ENCODE results near the gene BFSP1.

Gene BFSP1
- total RNA-seq: 0.58 to 1.5 (median 0.88) reads per million in 4 experiments

DNA sequence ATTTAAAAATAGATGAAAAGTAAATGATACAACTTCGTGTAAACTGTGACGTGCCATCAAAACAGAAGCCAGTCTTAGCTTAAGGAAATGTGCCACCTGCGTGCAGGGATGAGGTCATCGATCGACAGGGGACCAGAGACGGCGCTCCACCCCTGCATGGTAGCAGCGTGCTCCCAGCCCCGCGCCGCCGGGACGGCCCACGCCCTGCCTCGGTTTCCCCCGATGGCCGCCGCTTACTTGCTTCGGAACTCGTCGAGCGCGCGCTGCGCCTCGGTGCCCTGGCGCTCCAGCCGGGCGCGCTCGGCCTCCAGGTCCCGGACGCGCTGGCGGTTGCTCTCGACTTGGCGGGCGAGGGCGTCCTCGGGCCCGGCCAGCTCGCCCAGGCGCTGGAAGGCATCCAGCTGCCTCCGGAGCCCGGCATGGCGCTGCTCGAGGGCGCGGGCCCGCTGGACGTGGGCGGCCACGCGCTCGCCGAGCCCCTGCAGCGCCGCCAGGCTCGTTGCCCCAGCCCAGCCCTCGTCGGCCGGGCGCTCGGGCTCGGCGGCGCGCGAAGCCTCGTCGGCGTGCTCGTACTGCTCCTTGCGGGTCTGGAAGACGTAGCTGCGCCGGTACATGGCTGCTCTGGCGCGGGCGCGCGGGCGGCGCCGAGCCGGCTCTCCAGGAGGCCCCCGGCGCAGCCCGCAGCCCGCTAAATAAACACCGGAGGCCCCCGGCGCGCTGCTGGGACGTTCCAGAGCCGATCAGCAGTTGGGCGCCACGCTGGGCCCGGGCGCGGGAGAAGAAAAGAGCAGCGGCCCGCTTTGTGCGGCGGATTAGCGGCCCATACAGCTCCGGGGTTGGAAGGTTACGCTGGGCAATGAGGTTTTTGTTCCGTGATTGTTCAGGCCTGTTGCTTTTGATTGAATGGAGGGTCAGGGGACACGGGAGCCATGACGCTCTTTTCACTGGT is at the start of gene BFSP1:
Gene BFSP1, minus strand, starts transcription at position 664 of the 949 bp plus-strand sequence. Its CDS starts 50 bp downstream, at position 614.
- no peak for DNase-seq

DNA sequence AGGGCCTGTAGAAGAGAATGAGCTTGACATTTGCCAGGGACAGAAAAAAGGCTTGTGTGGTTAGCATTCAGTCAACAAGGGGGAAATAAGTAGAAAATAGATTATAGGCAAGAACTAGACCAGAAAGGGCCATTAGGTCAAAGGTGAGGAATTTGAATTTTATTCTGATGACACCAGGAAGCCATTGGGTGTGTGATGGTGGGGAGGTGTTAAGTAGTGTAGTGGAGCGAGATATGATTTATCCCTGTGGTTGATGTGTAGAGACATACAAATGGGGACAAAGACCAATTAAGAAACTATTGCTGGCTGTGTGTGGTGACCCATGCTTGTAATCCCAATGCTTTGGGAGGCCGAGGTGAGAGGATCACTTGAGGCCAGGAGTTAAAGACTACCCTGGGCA is 49.7 kb upstream of the BFSP1 start:
- no peak for DNase-seq

DNA sequence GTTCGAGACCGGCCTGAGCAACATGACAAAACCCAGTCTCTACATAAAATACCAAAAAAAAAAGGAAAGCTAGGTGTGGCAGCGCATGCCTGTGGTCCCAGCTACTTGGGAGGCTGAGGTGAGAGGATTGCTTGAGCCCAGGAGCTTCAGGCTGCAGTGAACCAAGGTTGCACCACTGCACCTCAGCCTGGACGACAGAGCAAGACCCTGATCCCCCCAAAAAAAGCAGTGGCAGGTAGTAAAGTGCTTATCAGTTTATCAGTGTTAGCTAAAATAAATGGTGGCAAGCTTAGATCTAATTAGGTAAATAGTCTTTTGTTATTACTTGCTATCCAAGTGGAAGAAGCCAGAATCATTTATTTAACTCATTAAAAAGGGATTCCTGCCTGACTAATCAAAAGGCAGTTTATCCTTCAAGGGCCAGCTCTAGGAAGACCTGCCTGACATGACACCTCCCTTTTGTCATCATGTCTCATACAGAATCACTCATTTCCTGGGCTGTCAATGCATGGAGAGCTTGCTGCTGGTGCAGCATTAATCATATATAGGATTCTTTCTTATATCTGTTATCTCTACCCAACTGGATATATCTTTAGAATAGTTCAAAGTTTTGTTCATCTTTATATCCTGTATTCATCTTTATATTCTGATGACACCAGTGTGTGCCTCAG is 48.3 kb upstream of the BFSP1 start:
- DNase-seq: no peak

DNA sequence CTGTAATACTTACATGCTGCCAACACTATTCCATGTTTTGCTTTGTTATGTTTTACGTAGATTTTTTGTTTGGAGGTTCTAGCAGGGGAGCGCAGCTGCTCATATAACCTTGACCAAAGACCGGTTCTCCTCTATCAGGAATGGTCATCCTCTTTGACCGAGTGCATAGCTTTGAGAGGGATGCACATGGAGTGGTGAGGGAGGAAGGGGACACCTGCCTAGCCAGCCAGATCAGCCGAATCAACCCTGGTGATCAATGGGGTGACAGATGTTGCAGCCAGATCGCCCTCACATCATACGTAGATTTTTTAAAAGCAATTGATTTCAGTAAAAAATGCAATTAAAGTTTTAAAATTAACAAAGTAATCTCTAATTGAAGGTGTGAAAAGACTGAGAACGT is 45.0 kb upstream of the BFSP1 start:
- DNase-seq: no peak

DNA sequence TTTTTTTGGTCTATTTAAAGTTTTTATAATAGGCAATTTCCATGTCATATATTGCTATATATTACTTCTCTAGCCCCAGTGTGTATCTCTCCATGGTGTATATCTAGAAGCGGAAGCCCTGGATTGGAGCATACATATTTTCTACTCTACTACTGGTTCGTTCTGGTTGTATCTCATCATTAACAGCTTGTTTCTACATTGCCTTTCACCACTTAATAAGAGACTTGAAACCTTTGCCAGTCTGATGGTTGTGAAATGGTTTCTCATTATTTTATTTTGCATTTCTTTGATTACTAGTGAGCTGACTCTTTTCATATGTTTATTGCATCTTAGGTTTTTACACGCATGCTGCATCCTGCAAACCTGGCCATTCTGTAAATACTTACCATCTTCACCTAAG is 42.3 kb upstream of the BFSP1 start:
- DNase-seq: no peak

DNA sequence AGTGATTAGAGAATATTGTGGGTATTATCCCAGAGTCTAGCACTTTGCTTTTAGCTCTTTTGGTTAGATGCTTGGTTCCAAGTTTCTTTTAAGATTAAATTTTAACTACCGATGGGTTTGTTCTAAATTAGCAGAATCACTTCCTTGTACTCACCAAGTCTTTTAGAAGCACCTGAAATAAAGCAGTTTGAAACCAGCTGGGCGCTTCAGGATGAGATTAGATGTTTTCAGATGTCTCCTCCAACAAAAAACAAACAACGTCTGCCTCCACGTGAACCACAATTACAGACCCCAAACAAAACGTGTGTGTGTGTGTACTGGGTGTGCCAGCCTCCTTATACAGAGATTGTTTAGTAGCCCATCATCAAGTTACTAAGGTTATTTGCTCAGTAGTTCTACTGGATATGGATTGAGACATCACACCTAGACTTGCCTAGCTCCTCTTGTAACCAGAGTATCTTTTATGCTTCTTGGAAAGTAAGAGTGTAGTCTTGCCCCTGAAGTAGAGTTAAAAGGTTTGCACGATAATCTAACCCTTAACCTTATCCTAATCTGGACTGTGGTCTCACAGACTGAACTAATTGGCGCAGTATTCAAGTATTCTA is 41.0 kb upstream of the BFSP1 start:
- no peak for DNase-seq

DNA sequence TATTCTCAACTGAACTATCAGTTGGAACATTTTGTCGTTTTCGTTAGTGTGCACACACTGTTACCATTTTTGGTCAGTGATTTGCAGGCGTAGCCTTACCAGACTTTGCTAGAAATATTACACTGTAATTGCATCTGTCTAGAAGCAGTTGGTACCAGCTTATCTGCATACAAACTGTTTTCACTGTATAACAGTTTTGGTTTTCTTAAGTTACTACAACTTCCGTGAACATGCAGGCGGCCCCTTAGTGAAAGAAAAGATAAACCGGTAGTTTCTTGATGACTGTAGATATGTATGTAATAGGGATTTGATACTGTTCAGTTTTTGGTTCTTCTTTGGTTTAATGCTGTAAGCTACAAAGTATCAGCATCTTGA is 40.0 kb upstream of the BFSP1 start:
- DNase-seq: no peak

DNA sequence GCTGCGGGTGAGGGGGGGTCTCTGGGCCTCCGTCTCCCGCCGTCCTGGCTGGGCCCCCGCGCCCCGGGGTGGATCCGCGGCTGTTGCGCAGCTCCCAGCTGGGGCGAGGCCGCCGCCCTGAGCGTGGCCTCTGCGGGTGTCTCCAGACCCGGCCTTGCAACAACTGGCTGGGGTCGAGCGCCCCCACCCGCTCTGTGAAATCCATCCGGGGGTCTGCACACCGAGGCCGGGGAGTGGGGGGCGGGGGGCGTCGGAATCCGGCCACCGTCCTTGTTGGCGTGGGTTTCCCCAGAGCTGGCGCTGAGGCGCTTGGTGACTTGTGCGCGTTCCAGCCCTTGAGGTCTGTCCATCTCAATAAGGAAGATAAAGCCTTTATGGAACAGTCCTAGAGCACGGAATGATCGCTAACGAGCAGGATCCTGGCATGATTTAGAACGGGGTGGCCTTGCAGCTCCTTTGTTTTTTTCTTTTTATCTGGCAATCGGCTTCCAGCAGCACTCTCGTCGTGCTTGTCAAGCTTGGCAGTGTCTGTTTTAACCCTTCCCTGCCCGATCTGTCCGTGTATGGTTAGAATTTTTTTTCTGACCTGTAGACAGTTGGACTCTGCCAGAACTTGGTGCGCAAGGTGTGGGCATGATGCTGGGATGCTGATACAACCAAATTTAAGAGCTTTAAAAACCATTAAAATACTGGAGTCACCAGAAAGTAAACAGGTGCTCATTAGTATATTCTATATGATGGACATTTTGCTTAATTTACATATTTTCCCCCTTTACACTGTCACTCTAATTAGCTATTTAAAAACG is 39.4 kb upstream of the BFSP1 start:
- no peak for DNase-seq

DNA sequence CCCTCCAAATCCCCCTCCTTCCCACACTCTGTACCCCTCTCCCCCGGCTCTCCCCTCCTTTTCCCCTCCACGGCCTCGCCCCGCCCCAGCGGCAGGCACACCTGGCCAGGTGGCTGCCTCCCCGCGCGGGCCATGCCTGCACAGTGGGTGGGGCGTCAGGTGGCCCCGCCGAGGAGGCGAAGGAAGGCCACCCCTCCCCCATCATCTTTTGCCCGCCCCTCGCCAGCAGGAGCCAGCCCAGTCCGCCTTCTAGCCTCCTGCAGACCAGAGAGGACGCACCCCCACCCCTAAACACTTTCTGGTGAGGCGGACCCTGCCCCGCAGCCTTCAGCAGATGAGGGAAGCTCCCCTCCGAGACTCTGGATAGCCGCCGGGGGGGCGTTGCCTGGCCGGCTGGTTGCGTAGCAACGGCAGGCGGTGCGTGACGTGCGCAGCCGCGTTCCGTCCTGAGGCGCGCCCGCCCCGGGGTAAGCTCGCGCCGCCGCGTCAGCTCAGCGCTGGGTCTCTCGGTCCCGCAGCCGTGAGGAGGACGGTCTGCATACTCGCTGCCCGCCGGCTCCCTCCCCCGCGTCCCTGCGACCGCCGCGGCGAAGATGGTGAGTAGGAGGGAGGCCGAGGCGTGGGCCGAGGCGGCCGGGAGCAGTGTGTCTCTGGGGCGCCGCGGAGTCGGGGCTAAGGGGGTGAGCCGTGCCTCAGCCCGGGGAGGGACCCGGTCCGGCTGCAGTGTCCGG is 38.6 kb upstream of the BFSP1 start, which contains the start of gene DSTN:
Gene DSTN, plus strand, starts transcription at position 460 of the 731 bp plus-strand sequence. Its CDS starts 134 bp downstream, at position 594.
- DNase-seq: peak; percentile 75

DNA sequence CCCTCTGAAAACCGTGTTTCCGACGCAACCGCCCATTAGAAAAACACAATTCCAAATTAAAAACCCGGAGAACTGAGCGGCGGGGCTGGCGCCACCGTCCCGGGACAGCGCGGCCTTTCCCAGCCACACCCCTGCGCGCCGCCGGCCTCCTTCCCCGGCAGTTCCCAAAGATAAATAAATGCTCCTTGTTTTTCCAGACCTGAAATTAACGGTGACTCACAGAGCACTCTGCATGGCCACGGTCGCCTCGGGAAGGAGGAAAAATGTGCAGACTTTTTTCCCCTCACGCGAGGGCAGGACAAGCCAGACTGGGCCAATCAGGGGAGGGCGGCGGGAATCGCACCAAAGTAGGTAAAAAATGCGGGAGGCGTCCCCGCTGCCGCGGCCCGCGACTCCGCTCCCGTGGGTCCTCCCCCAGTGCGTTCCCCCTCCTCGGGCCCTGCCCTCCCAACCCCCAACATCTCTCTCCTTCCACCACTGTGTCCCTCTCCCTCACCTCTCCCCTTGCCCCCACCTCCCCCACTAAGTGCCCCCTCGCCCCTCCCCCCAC is 37.9 kb upstream of the BFSP1 start:
- peak; percentile 20 for DNase-seq

DNA sequence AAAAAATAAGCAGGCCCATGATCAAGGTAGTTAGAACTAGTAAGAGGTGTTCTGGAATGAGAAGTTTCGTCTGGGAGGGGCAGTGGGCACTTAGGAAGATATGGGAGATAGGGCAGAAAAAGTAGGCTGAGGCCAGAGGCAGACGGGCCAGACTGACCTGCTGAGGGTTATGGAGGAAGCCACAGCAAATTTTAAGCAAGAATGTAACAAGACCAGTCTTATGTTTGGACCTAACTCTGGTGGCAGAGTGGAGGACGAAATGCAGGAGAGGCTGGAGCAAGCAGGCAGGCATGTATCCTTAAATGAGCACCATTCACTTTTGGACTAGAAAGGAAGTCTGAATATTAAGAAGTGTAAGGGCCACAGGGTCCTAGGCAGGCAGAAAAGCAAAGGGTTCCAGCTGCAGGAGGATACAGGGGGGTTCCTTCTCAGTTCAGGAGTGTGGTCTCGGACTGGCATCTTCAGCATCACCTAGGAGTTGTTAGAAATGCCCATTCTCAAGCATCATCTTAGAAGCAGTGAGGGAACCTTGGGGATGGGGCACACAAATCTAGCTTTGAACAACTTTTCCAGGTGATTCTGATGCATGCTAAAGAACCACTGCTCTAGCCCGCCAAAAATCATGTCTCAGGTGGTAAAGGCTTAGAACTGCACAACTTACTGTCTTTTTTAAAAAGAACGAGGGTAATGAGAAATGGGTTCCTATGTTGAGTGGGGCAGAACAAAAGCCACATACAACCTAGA is 37.0 kb upstream of the BFSP1 start:
- DNase-seq: no peak

DNA sequence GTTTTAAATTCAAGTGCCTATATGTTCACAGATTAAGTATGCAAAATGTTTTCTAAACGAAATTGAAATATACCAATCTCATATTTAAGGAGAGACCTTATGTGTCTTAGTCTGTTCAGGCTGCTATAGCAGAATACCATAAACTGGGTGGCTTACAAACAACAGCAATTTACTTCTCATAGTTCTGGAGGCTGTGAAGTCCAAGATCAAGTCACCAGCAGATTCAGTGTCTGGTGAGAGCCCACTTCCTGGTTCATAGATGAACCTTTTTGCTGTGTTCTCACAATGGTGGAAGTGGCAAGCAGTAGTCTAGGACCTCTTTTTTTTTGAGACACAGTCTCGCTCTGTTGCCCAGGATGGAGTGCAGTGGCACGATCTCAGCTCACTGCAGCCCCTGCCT is 35.2 kb upstream of the BFSP1 start:
- no peak for DNase-seq

DNA sequence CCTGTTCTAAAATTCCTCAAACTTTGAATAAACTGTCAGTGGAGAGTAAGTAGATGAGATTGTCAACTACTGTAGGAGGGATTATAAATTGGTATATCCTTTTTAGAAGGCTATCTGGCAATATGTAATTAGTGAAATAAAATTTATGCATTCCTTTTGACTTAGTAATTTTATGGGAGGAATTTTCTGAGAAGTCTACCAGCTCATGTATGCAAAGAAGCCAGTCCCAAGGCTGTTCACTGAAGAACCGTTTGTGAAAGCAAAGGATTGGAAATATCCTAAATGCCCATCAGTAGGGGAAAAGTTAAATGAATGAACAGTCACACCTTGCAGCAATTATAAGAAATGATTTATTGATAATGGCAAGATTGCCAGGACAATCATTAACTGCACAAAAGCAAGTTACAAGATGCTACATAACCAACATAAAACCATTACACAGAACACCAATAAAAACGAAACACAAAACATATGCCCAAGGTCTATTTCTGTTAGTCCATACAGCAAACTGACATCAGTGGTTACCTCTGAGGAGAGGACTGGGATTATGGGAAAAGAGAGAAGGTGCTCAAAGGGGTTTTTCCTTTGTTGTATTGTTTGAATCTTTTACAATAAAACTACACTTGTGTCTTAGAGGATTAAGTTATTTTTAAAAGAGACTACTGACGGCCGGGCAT is 34.1 kb upstream of the BFSP1 start:
- DNase-seq: no peak

DNA sequence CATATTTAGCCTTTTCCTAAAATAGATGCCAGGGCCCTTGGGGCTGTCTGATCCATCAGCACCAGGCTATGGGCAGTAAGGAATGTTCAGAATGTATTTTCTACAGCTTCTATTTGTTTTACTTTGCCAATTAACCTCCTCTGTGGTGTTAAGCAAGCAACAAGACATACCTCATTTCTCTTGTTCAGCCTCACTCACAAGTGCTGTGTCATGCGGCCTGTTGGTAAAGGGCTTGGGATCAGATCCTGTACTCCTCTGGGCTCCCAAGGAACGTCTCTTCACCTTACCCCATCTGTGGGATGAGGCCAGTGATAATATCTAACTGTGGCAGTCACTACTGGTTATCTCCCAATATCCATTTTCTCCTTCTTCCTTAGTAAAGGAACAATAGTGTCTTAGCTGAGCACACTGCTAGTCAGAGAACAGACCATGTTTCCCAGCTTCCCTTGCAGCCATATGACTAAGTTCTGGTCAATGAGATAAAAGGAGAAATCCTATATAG is 31.7 kb upstream of the BFSP1 start:
- DNase-seq: no peak

DNA sequence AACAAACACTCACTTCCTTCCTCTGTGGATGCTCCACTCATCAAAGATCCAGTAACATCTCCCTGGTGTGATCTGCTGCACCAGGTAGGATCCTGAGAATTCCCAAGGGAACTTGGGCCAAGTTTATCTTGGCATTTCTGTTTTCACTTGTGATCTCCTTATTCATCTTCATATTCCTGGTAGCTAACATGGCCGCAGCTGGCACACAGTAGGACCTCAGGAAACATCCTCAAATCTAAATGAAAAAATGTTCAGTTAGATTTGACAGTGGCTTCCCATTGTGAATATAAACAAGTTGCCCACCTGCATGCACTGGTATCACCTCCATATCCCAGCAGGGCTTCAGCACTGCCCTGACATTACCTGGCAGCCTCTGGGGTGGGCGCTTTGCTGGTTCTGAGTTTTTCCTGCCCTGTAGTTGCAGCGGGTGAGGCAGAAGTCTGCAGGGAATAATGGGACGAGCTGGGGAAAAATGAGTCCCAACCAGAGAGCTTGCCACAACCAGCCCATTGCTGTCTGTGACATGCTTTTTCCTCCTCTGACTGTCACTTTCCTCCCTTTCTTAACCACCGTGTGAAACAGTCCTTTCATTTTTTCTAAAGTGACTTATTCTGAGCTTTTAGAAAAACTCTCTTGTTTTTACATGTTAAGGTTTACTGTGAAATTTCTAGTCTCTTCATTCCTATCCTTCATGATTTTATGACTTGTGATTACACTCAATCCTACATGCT is 29.3 kb upstream of the BFSP1 start:
- DNase-seq: no peak

DNA sequence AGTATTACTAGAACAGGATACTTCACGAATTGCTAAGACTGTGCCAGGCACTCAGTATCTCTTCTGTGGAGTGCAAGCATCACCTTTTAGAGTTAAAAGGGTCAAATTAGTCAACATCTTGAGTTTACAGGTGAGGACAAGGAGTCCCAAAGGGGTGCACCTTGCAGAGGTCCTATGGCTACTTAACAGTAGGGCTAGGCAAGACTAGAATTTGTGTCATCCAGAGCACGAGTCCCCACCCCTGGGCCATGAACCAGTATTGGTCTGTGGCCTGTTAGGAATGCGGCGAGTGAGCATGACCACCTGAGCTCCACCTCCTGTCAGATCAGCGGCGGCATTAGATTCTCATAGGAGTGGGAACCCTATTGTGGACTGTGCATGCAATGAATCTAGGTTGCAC is 28.2 kb upstream of the BFSP1 start:
- no peak for DNase-seq

DNA sequence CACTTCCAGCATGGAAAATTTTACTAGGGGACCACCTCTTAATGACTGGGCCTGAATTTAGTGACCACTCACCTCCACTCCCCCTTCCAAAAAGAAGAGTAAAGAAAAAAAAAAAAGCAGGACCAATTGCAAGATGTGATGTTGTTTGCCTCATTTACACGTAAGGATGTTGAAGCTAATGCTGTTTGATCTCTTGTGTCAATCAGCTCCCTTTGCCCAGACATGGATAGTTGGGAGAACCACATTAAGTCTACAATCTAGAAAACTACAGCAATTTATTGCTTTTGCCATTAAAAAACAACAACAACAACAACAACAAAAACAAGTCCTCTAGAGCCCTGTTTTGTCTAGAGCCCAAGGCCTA is 27.7 kb upstream of the BFSP1 start:
- DNase-seq: no peak

DNA sequence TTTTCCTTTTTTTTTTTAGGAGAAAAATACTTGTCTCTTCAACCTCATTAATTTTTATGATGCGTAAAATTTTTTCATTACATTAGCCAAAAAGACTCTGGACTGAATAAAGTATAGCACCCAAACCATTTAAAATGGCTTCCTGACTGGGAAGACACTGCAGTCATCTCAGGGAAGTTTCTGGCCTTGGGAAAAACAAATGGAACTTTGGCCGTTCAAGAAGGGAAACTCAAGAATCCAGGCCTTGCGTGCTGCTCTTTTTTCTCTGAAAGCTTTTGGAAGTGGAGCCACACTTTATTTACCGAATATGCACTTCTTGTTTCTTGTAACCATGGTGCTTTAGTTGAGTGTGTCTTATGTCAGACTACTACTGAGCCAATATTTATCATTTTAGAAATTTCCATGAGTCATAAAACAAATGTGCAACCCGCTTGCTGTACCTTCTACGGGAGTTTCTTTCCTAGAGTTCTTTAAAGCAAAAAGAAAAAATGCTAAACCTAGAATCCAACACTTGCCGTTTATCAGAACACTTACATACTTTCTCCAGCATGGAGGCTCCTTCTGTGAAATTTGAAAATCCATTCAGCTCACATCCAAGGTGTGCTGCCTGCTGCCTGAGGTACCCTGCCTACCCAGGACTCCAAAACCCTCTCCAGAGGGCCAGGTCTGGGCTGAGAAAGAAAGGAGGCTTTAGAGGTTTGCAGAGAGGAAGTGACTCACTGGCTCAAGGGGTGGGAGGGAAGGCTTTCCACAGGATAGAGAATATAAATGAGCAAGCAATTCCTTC is 27.2 kb upstream of the BFSP1 start:
- DNase-seq: no peak

DNA sequence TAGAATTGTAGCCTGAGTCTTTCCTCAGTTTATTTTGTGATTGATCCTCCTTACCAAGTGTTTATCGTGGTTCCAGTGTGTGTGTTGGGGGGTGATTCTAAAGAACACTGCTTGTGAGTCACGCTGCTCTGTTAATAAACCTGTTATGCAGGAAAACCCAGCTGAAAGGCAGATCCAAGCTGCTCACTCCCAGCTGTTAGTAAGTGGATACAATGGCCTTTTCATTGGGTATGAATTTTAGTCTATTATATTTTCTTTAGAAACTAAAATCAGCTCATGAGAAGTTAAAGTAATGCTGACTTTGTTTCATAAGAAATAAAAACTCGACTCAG is 26.5 kb upstream of the BFSP1 start:
- no peak for DNase-seq
